HG03045 (cell line): ENCODE data around the gene RIPOR1.

Source experiments
- ATAC-seq: cut with Tn5 transposase; IDR thresholded peaks from one replicate; pipeline ENCODE4 v1.9.1; 2021; ENCODE audit warnings: mild to moderate bottlenecking, moderate library complexity; ENCODE audit not compliant: unreplicated experiment

Gene RIPOR1

GRCh38 chr16:67558859-67559258, 30.2 kb downstream of the RIPOR1 start:
- no peak for ATAC-seq

- no peak for ATAC-seq
These were observed 32.3 kb downstream of the RIPOR1 start for GRCh38 chr16:67560827-67561342.

GRCh38 chr16:67561501-67561823, 32.8 kb downstream of the RIPOR1 start:
- ATAC-seq = no peak

- ATAC-seq = peak; percentile 79
These were observed 33.3 kb downstream of the RIPOR1 start for GRCh38 chr16:67561824-67562525.

GRCh38 chr16:67562526-67562917, 33.9 kb downstream of the RIPOR1 start, which contains the start of gene CTCF:
TSS of gene CTCF (plus strand) at chr16:67562526. CDS start at chr16:67610833, 48,307 bp downstream.
- ATAC-seq = peak; percentile 52

- ATAC-seq = peak; percentile 13
These were observed 34.5 kb downstream of the RIPOR1 start for GRCh38 chr16:67562918-67563707.

GRCh38 chr16:67563708-67564468, 35.3 kb downstream of the RIPOR1 start:
- no peak for ATAC-seq

GRCh38 chr16:67565470-67566100, 37.0 kb downstream of the RIPOR1 start:
- ATAC-seq = no peak

GRCh38 chr16:67571464-67571863, 42.8 kb downstream of the RIPOR1 start:
- ATAC-seq = no peak

GRCh38 chr16:67571981-67572431, 43.4 kb downstream of the RIPOR1 start:
- no peak for ATAC-seq

- no peak for ATAC-seq
These were observed 51.1 kb downstream of the RIPOR1 start for GRCh38 chr16:67579686-67580085.

GRCh38 chr16:67580202-67580601, 51.6 kb downstream of the RIPOR1 start:
- no peak for ATAC-seq

- no peak for ATAC-seq
These were observed 64.7 kb downstream of the RIPOR1 start for GRCh38 chr16:67593288-67593687.

GRCh38 chr16:67593701-67594100, 65.1 kb downstream of the RIPOR1 start:
- no peak for ATAC-seq

GRCh38 chr16:67594256-67594915, 65.8 kb downstream of the RIPOR1 start:
- ATAC-seq = no peak

GRCh38 chr16:67594956-67595355, 66.3 kb downstream of the RIPOR1 start:
- no peak for ATAC-seq
